Measurements from ENCODE around the gene EPS15. TPM values are rescaled to one million over a fixed set of nuclear protein-coding genes. Genes with fewer than 3 reads are reported as not detected.
A peak's percentile ranks its signal among the peaks of the same experiment; 100 is the strongest.

The EPS15 gene
- total RNA-seq, 1 experiment from 2014 or later: 26.3 TPM

DNA sequence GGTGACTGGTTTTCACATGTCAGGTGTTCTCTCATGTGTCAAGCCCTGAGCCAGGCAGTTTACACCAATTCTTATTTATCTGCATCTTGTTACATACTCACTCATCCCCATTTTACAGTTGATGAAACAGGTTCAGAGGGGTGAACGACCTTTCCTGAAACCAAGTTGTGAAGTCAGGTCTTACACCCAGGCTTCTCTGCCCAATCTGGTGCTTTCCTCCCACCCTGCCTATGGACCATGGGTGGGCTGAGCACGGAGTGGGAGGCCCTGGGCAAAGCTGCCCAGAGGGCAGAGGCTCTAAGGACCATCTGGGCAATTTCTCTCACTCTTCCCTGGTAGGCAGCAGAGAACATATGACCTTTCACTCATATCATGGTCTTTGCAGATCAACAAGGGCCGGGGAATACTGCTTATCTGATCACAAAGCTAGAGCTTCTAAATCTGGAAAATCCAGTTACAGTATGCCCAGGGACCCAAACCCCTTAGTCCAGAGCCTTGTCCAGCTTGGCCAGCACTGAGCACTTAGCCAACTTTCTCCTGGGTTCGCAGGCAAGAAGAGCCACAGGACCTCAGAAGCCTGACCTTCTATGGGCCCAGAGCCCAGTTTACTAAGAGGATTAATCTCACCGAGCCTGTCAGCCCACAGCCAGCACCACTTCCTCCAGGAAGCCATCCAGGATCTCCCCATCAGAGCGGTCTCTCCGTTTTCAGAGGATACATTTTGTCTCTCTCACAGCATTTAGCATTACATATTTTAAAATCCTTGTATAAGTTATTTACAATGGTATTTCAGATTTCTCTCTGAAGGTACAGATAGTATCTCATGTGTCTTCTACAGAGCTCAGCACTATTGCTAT, 172.8 kb downstream of the EPS15 start:
- TF ChIP-seq EZH2phosphoT487 (IDR thresholded peaks at IDR 0.05; ENCODE audit: borderline replicate concordance, low read length) (no peak), EZH2 (IDR thresholded peaks at IDR 0.05; ENCODE audit: low read length, unreplicated experiment) (no peak)
- TF ChIP-seq, protein P1, sequence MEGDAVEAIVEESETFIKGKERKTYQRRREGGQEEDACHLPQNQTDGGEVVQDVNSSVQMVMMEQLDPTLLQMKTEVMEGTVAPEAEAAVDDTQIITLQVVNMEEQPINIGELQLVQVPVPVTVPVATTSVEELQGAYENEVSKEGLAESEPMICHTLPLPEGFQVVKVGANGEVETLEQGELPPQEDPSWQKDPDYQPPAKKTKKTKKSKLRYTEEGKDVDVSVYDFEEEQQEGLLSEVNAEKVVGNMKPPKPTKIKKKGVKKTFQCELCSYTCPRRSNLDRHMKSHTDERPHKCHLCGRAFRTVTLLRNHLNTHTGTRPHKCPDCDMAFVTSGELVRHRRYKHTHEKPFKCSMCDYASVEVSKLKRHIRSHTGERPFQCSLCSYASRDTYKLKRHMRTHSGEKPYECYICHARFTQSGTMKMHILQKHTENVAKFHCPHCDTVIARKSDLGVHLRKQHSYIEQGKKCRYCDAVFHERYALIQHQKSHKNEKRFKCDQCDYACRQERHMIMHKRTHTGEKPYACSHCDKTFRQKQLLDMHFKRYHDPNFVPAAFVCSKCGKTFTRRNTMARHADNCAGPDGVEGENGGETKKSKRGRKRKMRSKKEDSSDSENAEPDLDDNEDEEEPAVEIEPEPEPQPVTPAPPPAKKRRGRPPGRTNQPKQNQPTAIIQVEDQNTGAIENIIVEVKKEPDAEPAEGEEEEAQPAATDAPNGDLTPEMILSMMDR (conservative IDR thresholded peaks at IDR 0.05; ENCODE audit: low read depth, low read length): no peak
- no peak for DNase-seq
- intact Hi-C loops (cut with micrococcal nuclease): no loop called here
- Histone ChIP-seq H3K9me3 (ENCODE audit: low read length) (no peaks in the 10 kb centered on the region), H3K9ac (ENCODE audit: low read length) (no peak overlapping the region), H3K27me3 (ENCODE audit: low read length) (no peaks in the 10 kb centered on the region), H3K4me3 (ENCODE audit: low read length) (no peak overlapping the region), H3K36me3 (ENCODE audit: low read depth, low read length) (no peaks in the 10 kb centered on the region), H3K9me2 (replicated peaks; ENCODE audit: low read length) (no peaks in the 10 kb centered on the region), H3K79me2 (ENCODE audit: low read length) (no peaks in the 10 kb centered on the region), H3K27ac (ENCODE audit: low read length) (no peak overlapping the region), H3K4me2 (ENCODE audit: low read length) (no peak overlapping the region), H4K20me1 (ENCODE audit: low read length) (no peaks in the 10 kb centered on the region), H2AFZ (ENCODE audit: low read length) (no peak overlapping the region), H3K4me1 (ENCODE audit: insufficient read depth, low read length) (no peaks in the 10 kb centered on the region), H3F3A (ENCODE audit: low read length, unreplicated experiment) (no peaks in the 10 kb centered on the region)
- ChIA-PET POLR2A (ENCODE audit: unreplicated experiment) (no interaction called here), CTCF (interaction anchor here (0.5 kb wide), 1 partner anchor 540 kb away, joined by 6 read pairs; no protein-coding TSS in a partner anchor)
- BruUV-seq (replicated peaks): no TSS peak
- no peak for ATAC-seq

DNA sequence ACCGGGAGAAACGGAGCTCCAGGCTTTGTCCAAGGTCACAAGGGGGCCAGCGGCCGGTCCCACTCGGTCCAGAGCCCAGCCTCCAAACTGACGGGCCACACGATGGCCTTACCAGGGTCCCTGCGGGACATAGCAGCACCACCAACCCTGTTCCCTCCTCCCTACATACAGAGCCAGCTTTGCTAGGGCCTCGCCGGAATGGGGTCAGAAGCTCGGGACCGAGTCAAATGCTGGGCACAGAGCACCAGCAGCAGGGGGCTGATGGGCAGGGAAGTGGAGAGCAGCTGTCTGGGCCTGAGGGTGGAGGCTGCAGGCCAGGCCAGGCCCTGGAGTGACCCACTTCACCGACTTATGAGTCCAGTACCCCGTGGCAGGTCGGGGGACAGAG, 173.8 kb downstream of the EPS15 start:
- Histone ChIP-seq H3K9me3 (ENCODE audit: low read length) (no peaks in the 10 kb centered on the region), H3K4me2 (ENCODE audit: low read length) (peak overlapping the region; percentile 84; the same call in 1 of the 2 replicates), H3F3A (ENCODE audit: low read length, unreplicated experiment) (no peaks in the 10 kb centered on the region), H3K27ac (ENCODE audit: low read length) (no peak overlapping the region), H4K20me1 (ENCODE audit: low read length) (no peaks in the 10 kb centered on the region), H3K79me2 (ENCODE audit: low read length) (no peaks in the 10 kb centered on the region), H3K9me2 (replicated peaks; ENCODE audit: low read length) (no peaks in the 10 kb centered on the region), H3K9ac (ENCODE audit: low read length) (no peak overlapping the region), H3K27me3 (ENCODE audit: low read length) (no peaks in the 10 kb centered on the region), H3K4me1 (ENCODE audit: insufficient read depth, low read length) (no peaks in the 10 kb centered on the region), H3K4me3 (ENCODE audit: low read length) (no peak overlapping the region), H3K36me3 (ENCODE audit: low read depth, low read length) (no peaks in the 10 kb centered on the region), H2AFZ (ENCODE audit: low read length) (peak overlapping the region; percentile 48; the same call in 1 of the 2 replicates)
- intact Hi-C loops (cut with micrococcal nuclease): no loop called here
- POLR2A ChIA-PET (ENCODE audit: unreplicated experiment): no interaction called here
- CTCF ChIA-PET: no interaction called here
- DNase-seq (no peak), ATAC-seq (no peak; the same call in 1 of the 2 replicates)
- TF ChIP-seq EZH2phosphoT487 (IDR thresholded peaks at IDR 0.05; ENCODE audit: borderline replicate concordance, low read length) (no peak), EZH2 (IDR thresholded peaks at IDR 0.05; ENCODE audit: low read length, unreplicated experiment) (no peak)
- TF ChIP-seq, protein P1 (conservative IDR thresholded peaks at IDR 0.05; ENCODE audit: low read depth, low read length): no peak
- no TSS peak for BruUV-seq (replicated peaks)
